HEK293 (cell line): ENCODE data around the gene UBXN10.

Experiments
- ZNF692 ChIP-seq: fragments of 450-650 bp; formaldehyde crosslinking; IDR thresholded peaks from 2 replicates; pipeline ENCODE4 v1.5.1; 2016; ENCODE audit warnings: missing biosample characterization, missing genetic modification characterization
- TF ChIP-seq, protein P1 (sequence below): fragments of 450-650 bp; formaldehyde crosslinking; IDR thresholded peaks from 2 replicates; pipeline ENCODE4 v1.5.1; 2016; ENCODE audit warnings: missing biosample characterization, missing genetic modification characterization

DNA sequence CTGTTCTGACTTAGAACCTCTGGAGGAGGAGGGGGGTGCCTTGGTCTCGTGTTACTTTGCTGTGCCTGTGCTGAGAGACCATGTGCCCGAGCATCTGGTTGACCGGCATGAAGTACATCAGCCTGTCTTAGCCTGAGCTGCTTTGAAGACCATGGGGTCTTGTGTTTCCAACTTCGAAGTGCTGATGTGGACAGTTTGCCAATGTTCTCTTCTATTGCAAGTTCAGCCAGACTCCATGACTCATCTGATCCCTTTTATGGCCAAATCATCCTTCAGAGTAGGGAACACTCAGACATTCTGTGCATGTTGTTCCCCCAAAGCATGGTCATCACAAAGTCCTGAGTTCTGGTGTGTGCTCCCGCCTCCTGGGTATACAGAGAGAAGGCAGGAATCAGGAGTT is 6.5 kb downstream of the UBXN10 start:
- TF ChIP-seq, protein P1, sequence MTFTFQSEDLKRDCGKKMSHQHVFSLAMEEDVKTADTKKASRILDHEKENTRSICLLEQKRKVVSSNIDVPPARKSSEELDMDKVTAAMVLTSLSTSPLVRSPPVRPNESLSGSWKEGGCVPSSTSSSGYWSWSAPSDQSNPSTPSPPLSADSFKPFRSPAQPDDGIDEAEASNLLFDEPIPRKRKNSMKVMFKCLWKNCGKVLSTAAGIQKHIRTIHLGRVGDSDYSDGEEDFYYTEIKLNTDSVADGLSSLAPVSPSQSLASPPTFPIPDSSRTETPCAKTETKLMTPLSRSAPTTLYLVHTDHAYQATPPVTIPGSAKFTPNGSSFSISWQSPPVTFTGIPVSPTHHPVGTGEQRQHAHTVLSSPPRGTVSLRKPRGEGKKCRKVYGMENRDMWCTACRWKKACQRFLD (tag by site-specific recombination), result no peak
- no peak for TF ChIP-seq ZNF692 (tag by site-specific recombination)
